B cell (primary cell): ENCODE measurements around the gene NRM. TPM values are rescaled to one million over a fixed set of nuclear protein-coding genes. Genes with fewer than 3 reads are reported as not detected.

Experiments
- ATAC-seq: fragments of 200-7000 bp; cut with Tn5 transposase; one replicate; pipeline ENCODE4 v1.10.0; 2021; ENCODE audit warnings: low read depth, mild to moderate bottlenecking, moderate number of reproducible peaks, moderate library complexity
- CTCF ChIA-PET: fragments of 350-600 bp; sonication (Branson Sonifier 250); formaldehyde crosslinking; loops from one replicate; lab custom pipeline; 2021; ENCODE audit warnings: antibody characterized with exemption, inconsistent platforms; lab: Charles Lee
- POLR2A ChIA-PET: fragments of 350-600 bp; sonication (Branson Sonifier 250); formaldehyde crosslinking; loops from one replicate; lab custom pipeline; 2021; ENCODE audit warnings: antibody characterized with exemption; lab: Charles Lee
- DNase-seq: peaks from one replicate; pipeline ENCODE4 v3.0.0; 2013
- H2AFZ ChIP-seq: 2 replicates; pipeline ENCODE4 v1.6.1; 2012; ENCODE audit warnings: mild to moderate bottlenecking, low read depth, low read length; ENCODE audit not compliant: insufficient read depth, poor library complexity, severe bottlenecking
- H3K27ac ChIP-seq, 2 donors: 1 replicate in 1 of 2; 2 replicates in 1 of 2; pipeline ENCODE4 v1.5.1; 2012 to 2013; ENCODE audit warnings: low read length in 2 of 2, mild to moderate bottlenecking in 2 of 2, moderate library complexity in 1 of 2
- H3K27me3 ChIP-seq, 4 experiments: fragments of 200-600 bp in 1 of 4; sonication (generic) in 1 of 4; replicated peaks in 1 of 4; 1 replicate in 2 of 4; 2 replicates in 2 of 4; pipeline versions ENCODE4 v1.6.1 to v1.7.0; 2013 to 2016; ENCODE audit warnings: low read length in 3 of 4, mild to moderate bottlenecking in 2 of 4, mixed read lengths in 1 of 4, moderate library complexity in 1 of 4; ENCODE audit not compliant: insufficient read depth in 4 of 4, control insufficient read depth in 3 of 4; ENCODE audit errors: control extremely low read depth in 1 of 4
- H3K36me3 ChIP-seq, 2 experiments: replicated peaks in 1 of 2; 1 replicate in 1 of 2; 2 replicates in 1 of 2; pipeline versions ENCODE4 v1.6.1 to v1.7.1; 2013; ENCODE audit warnings: low read length in 1 of 2; ENCODE audit not compliant: insufficient read depth in 2 of 2, control insufficient read depth in 1 of 2; ENCODE audit errors: control extremely low read depth in 1 of 2, extremely low read depth in 1 of 2
- H3K4me1 ChIP-seq, 2 donors: fragments of 200-600 bp in 1 of 2; sonication (generic) in 1 of 2; 1 replicate in 1 of 2; 2 replicates in 1 of 2; pipeline versions ENCODE4 v1.5.1 to v1.6.1; 2013 to 2017; ENCODE audit warnings: low read length in 2 of 2; ENCODE audit not compliant: control insufficient read depth in 2 of 2, insufficient read depth in 2 of 2
- H3K4me2 ChIP-seq: replicated peaks from 2 replicates; pipeline ENCODE3; 2012; ENCODE audit warnings: mild to moderate bottlenecking, low read depth, low read length; ENCODE audit not compliant: poor library complexity, severe bottlenecking
- H3K4me3 ChIP-seq, 5 experiments: fragments of 200-600 bp in 1 of 5; sonication (generic) in 1 of 5; 1 replicate in 3 of 5; 2 replicates in 2 of 5; pipeline versions ENCODE4 v1.5.1 to v1.7.0; 2011 to 2016; ENCODE audit warnings: low read length in 4 of 5, mild to moderate bottlenecking in 4 of 5, low read depth in 2 of 5, control low read depth in 1 of 5, moderate library complexity in 1 of 5; ENCODE audit not compliant: insufficient read depth in 1 of 5; ENCODE audit errors: control extremely low read depth in 1 of 5, extremely low read depth in 1 of 5
- H3K79me2 ChIP-seq: fragments of 200-600 bp; sonication (generic); one replicate; pipeline ENCODE4 v1.6.0; 2016; ENCODE audit warnings: low read length; ENCODE audit not compliant: control insufficient read depth, insufficient read depth
- H3K9ac ChIP-seq: fragments of 200-600 bp; sonication (generic); 2 replicates; pipeline ENCODE4 v1.6.1; 2017; ENCODE audit warnings: mild to moderate bottlenecking, low read length, moderate library complexity
- H3K9me3 ChIP-seq, 3 donors: one replicate each; pipeline versions ENCODE4 v1.6.1 to v1.7.1; 2013; ENCODE audit warnings: low read length in 2 of 3; ENCODE audit not compliant: control insufficient read depth in 2 of 3, insufficient read depth in 1 of 3; ENCODE audit errors: control extremely low read depth in 1 of 3
- H4K20me1 ChIP-seq: 2 replicates; pipeline ENCODE4 v1.6.0; 2012; ENCODE audit warnings: mild to moderate bottlenecking, low read length; ENCODE audit not compliant: insufficient read depth, control insufficient read depth, poor library complexity, severe bottlenecking
- H3K27ac Mint-ChIP-seq: one replicate; pipeline ENCODE4 v1.8.0; 2021; ENCODE audit warnings: mixed read lengths
- H3K27me3 Mint-ChIP-seq: one replicate; pipeline ENCODE4 v1.8.0; 2021; ENCODE audit warnings: mixed read lengths
- H3K4me1 Mint-ChIP-seq: one replicate; pipeline ENCODE4 v1.8.0; 2021; ENCODE audit warnings: mixed read lengths
- H3K4me3 Mint-ChIP-seq: one replicate; pipeline ENCODE4 v1.8.0; 2021; ENCODE audit warnings: mixed read lengths
- H3K9me3 Mint-ChIP-seq: one replicate; pipeline ENCODE4 v1.8.0; 2022; ENCODE audit warnings: mixed read lengths; ENCODE audit not compliant: insufficient read depth
- CTCF ChIP-seq: fragments of 200-600 bp; IDR thresholded peaks from one replicate; pipeline ENCODE4 v1.8.0; 2022; ENCODE audit warnings: antibody characterized with exemption, mild to moderate bottlenecking
- EZH2 ChIP-seq: IDR thresholded peaks from 2 replicates; pipeline ENCODE4 v1.6.1; 2012; ENCODE audit warnings: borderline replicate concordance, low read depth, mild to moderate bottlenecking, moderate library complexity, low read length; ENCODE audit not compliant: insufficient read depth, poor library complexity, severe bottlenecking
- WGBS: methylation state at CpG from one replicate; pipeline ENCODE4 v1.1.5; 2013; ENCODE audit warnings: missing lambda C conversion rate; ENCODE audit not compliant: insufficient coverage; 5-methylcytosine and 5-hydroxymethylcytosine counted together
- intact Hi-C: fragments of 100-400 bp; cut with micrococcal nuclease; formaldehyde crosslinking; loops from one replicate; pipeline ENCODE4 v1.10.0; 2022
- polyA plus RNA-seq: library from polyadenylated mRNA; depleted of rRNA; stranded (reverse); fragments of >200 nt; gene quantifications from 2 replicates; pipeline ENCODE4 v1.2.3, GENCODE V29; 2012
- total RNA-seq, 2 donors: library from RNA; stranded (reverse); fragments of 120-200 nt in 1 of 2; gene quantifications; 1 replicate in 1 of 2; 2 replicates in 1 of 2; pipeline versions ENCODE4 v1.2.3 to v1.2.4, GENCODE V29; 2013 to 2022

The NRM gene
- total and polyA plus RNA-seq, 2 donors (not counting 1 experiment from before 2014, with no cell fraction given), result 24.9 to 26.0 TPM

GRCh38 chr6:30716879-30717128, 26.0 kb upstream of the NRM start:
- intact Hi-C loops, result loop anchor here (1.0 kb wide), 6 partner anchors 30 to 161 kb away; partner anchors contain the start of genes ABCF1, DHX16, GNL1 and MRPS18B
- H3K4me3 ChIP-seq, result peak overlapping the region; percentile 64 to 82 (median 80)

More at GRCh38 chr6:30716879-30717128, 26.0 kb upstream of the NRM start:
- ATAC-seq, result no peak
- Mint-ChIP-seq H3K9me3 (no peaks in the 10 kb centered on the region), H3K4me1 (peaks cover 38% of the 10 kb centered on the region), H3K27ac (peak overlapping the region; percentile 99), H3K4me3 (peak overlapping the region; percentile 96), H3K27me3 (no peaks in the 10 kb centered on the region)
- H2AFZ ChIP-seq, result peak overlapping the region; percentile 85
- peak overlapping the region; percentile 72 for H3K9ac ChIP-seq
- no peak for DNase-seq
- ChIA-PET POLR2A (interaction anchor here (0.6 to 9.8 kb wide), 11 partner anchors 10 to 160 kb away, joined by 3 to 216 read pairs (median 8); partner anchors contain the start of genes GNL1, MRPS18B, NRM and PPP1R10), CTCF (interaction anchor here (0.5 to 22.5 kb wide), 8 partner anchors 14 to 187 kb away, joined by 3 to 963 read pairs (median 6); partner anchors contain the start of genes DHX16, MRPS18B, NRM and PPP1R10)
- H3K27me3 ChIP-seq, result no peaks in the 10 kb centered on the region
- H4K20me1 ChIP-seq, result peaks cover 4% of the 10 kb centered on the region
- WGBS, result 5% methylated on average over 8 of the region's 8 CpGs
- H3K4me1 ChIP-seq, result peaks cover 19 to 29% of the 10 kb centered on the region in 2 donors
- peak overlapping the region; percentile 91 to 94 for H3K27ac ChIP-seq
- peaks cover 36% of the 10 kb centered on the region for H3K79me2 ChIP-seq
- no peaks in the 10 kb centered on the region for H3K9me3 ChIP-seq
- peaks cover 0 to 24% of the 10 kb centered on the region in 2 experiments for H3K36me3 ChIP-seq
- TF ChIP-seq EZH2 (no peak), CTCF (no peak)
- H3K4me2 ChIP-seq, result peak overlapping the region; percentile 76
